ENCODE data around the gene NFATC2. TPM values are rescaled to one million over a fixed set of nuclear protein-coding genes. Genes with fewer than 3 reads are reported as not detected.
A peak's percentile ranks its signal among the peaks of the same experiment; 100 is the strongest.

NFATC2 gene
- total RNA-seq, 2 experiments from 2014 or later = 32.5 to 33.2 TPM

- H3K4me1 Mint-ChIP-seq (ENCODE audit: low read depth) = peaks cover 90% of the 10 kb centered on the region
- peak in 1 of 14 experiments; percentile 44 for DNase-seq
- POLR2A ChIA-PET = interaction anchor here (0.7 to 7.2 kb wide), 11 partner anchors 12 to 107 kb away, joined by 3 to 87 read pairs (median 4); partner anchors contain the start of gene NFATC2
- peak; percentile 21 for ATAC-seq (ENCODE audit: poor library complexity)
- no peaks in the 10 kb centered on the region for H3K27me3 Mint-ChIP-seq
- H3K4me1 ChIP-seq (ENCODE audit: insufficient read depth, low read length) = peaks cover 69% of the 10 kb centered on the region
- CTCF ChIA-PET = interaction anchor here (0.5 to 1.3 kb wide), 2 partner anchors 14 to 1628 kb away, joined by 3 read pairs; no protein-coding TSS in a partner anchor
- no peak for TF ChIP-seq CTCF (IDR thresholded peaks at IDR 0.05)
- H3K4me3 Mint-ChIP-seq = peak overlapping the region; percentile 43
- no peaks in the 10 kb centered on the region for H3K9me3 ChIP-seq (ENCODE audit: control insufficient read depth in 1 of 2, insufficient read depth in 1 of 2, low read length in 2 of 2)
- H3K9me3 Mint-ChIP-seq = no peaks in the 10 kb centered on the region
- H3K36me3 Mint-ChIP-seq (ENCODE audit: low read depth) = peaks cover 93% of the 10 kb centered on the region
- no peaks in the 10 kb centered on the region for H3K27me3 ChIP-seq (ENCODE audit: control insufficient read depth in 1 of 2, insufficient read depth in 2 of 2, low read length in 2 of 2)
- peaks cover 77% of the 10 kb centered on the region for H3K36me3 ChIP-seq (ENCODE audit: insufficient read depth, low read length)
- H3K27ac Mint-ChIP-seq = peak overlapping the region; percentile 84
- H3K27ac ChIP-seq (ENCODE audit: low read depth in 1 of 2, low read length in 2 of 2) = peak overlapping the region; percentile 26 to 32
- no peak overlapping the region for H3K4me3 ChIP-seq (ENCODE audit: low read length)
- intact Hi-C loops (cut with DNase I, micrococcal nuclease) = loop anchor here (1.0 to 5.0 kb wide), 3 partner anchors 11 to 45 kb away; no protein-coding TSS in a partner anchor
Observed at GRCh38 chr20:51511861-51512619, 30.5 kb downstream of the NFATC2 start.

- no peak overlapping the region for H3K4me3 ChIP-seq (ENCODE audit: low read length)
- TF ChIP-seq CTCF (IDR thresholded peaks at IDR 0.05) = no peak
- DNase-seq (no peak), ATAC-seq (ENCODE audit: poor library complexity) (no peak)
- peak overlapping the region in 1 of 2 donors; percentile 26 for H3K27ac ChIP-seq (ENCODE audit: low read depth in 1 of 2, low read length in 2 of 2)
- Mint-ChIP-seq H3K36me3 (ENCODE audit: low read depth) (peaks cover 93% of the 10 kb centered on the region), H3K27me3 (no peaks in the 10 kb centered on the region), H3K27ac (peak overlapping the region; percentile 84), H3K4me3 (peak overlapping the region; percentile 49), H3K4me1 (ENCODE audit: low read depth) (peaks cover 80% of the 10 kb centered on the region), H3K9me3 (no peaks in the 10 kb centered on the region)
- ChIA-PET POLR2A (interaction anchor here (0.9 to 7.2 kb wide), 3 partner anchors 11 to 30 kb away, joined by 4 to 87 read pairs (median 5); no protein-coding TSS in a partner anchor), CTCF (no interaction called here)
- H3K27me3 ChIP-seq (ENCODE audit: control insufficient read depth in 1 of 2, insufficient read depth in 2 of 2, low read length in 2 of 2) = no peaks in the 10 kb centered on the region
- no peaks in the 10 kb centered on the region for H3K9me3 ChIP-seq (ENCODE audit: control insufficient read depth in 1 of 2, insufficient read depth in 1 of 2, low read length in 2 of 2)
- peaks cover 78% of the 10 kb centered on the region for H3K36me3 ChIP-seq (ENCODE audit: insufficient read depth, low read length)
- peaks cover 66% of the 10 kb centered on the region for H3K4me1 ChIP-seq (ENCODE audit: insufficient read depth, low read length)
- intact Hi-C loops (cut with DNase I, micrococcal nuclease) = loop anchor here in 1 of 2 experiments (5.0 kb wide), 1 partner anchor 44 kb away; no protein-coding TSS in a partner anchor
Observed at GRCh38 chr20:51510936-51511605, 31.4 kb downstream of the NFATC2 start.

- peak overlapping the region; percentile 84 for H3K27ac Mint-ChIP-seq
- peaks cover 72% of the 10 kb centered on the region for H3K4me1 Mint-ChIP-seq (ENCODE audit: low read depth)
- Histone ChIP-seq H3K4me1 (ENCODE audit: insufficient read depth, low read length) (peaks cover 68% of the 10 kb centered on the region), H3K36me3 (ENCODE audit: insufficient read depth, low read length) (peaks cover 76% of the 10 kb centered on the region), H3K4me3 (ENCODE audit: low read length) (no peak overlapping the region), H3K27me3 (ENCODE audit: control insufficient read depth in 1 of 2, insufficient read depth in 2 of 2, low read length in 2 of 2) (no peaks in the 10 kb centered on the region), H3K27ac (ENCODE audit: low read depth in 1 of 2, low read length in 2 of 2) (no peak overlapping the region), H3K9me3 (ENCODE audit: control insufficient read depth in 1 of 2, insufficient read depth in 1 of 2, low read length in 2 of 2) (no peaks in the 10 kb centered on the region)
- ChIA-PET POLR2A (interaction anchor here (1.0 to 7.2 kb wide), 2 partner anchors 10 to 16 kb away, joined by 4 to 87 read pairs; no protein-coding TSS in a partner anchor), CTCF (interaction anchor here (1.1 kb wide), 1 partner anchor 31 kb away, joined by 3 read pairs; no protein-coding TSS in a partner anchor)
- no peak for ATAC-seq (ENCODE audit: poor library complexity)
- no peak for DNase-seq
- no peak overlapping the region for H3K4me3 Mint-ChIP-seq
- H3K27me3 Mint-ChIP-seq = no peaks in the 10 kb centered on the region
- no peak for TF ChIP-seq CTCF (IDR thresholded peaks at IDR 0.05)
- H3K36me3 Mint-ChIP-seq (ENCODE audit: low read depth) = peaks cover 92% of the 10 kb centered on the region
- no peaks in the 10 kb centered on the region for H3K9me3 Mint-ChIP-seq
- intact Hi-C loops (cut with DNase I, micrococcal nuclease) = loop anchor here in 1 of 2 experiments (5.0 kb wide), 1 partner anchor 43 kb away; no protein-coding TSS in a partner anchor
Observed at GRCh38 chr20:51510169-51510568, 32.4 kb downstream of the NFATC2 start.
